Measurements from ENCODE around the gene TTC24. TPM values are rescaled to one million over a fixed set of nuclear protein-coding genes. Genes with fewer than 3 reads are reported as not detected.

The TTC24 gene
- polyA plus RNA-seq, 1 of the 3 experiments (the other 2 are of a cell fraction), result not detected

- Histone ChIP-seq H3K9ac (no peak overlapping the region), H3K9me2 (no peaks in the 10 kb centered on the region), H3K9me3 (no peaks in the 10 kb centered on the region), H3K79me2 (ENCODE audit: insufficient read depth) (no peaks in the 10 kb centered on the region), H3K36me3 (replicated peaks in 1 of 2; ENCODE audit: control insufficient read depth in 1 of 2, insufficient read depth in 2 of 2, low read length in 1 of 2) (peaks cover 7 to 43% of the 10 kb centered on the region in 2 experiments), H3F3A (replicated peaks; ENCODE audit: insufficient read depth) (peaks cover 2% of the 10 kb centered on the region), H3K4me2 (no peak overlapping the region), H3K4me3 (ENCODE audit: low read depth in 2 of 2, low read length in 1 of 2) (no peak overlapping the region), H3K27ac (ENCODE audit: low read depth in 2 of 2, low read length in 1 of 2) (no peak overlapping the region), H3K4me1 (ENCODE audit: control insufficient read depth in 1 of 2, insufficient read depth in 2 of 2, low read depth in 1 of 2, low read length in 1 of 2) (no peaks in the 10 kb centered on the region), H3K27me3 (ENCODE audit: insufficient read depth) (no peaks in the 10 kb centered on the region), H2AFZ (ENCODE audit: low read depth) (no peak overlapping the region), H4K20me1 (ENCODE audit: insufficient read depth) (no peaks in the 10 kb centered on the region)
- POLR2A ChIA-PET, result no interaction called here
- TF ChIP-seq TEAD4 (IDR thresholded peaks at IDR 0.05; ENCODE audit: borderline replicate concordance, insufficient read depth), result no peak
- no peak for TF ChIP-seq POLR2AphosphoS5 (IDR thresholded peaks at IDR 0.05; ENCODE audit: low read depth, low read length)
- TF ChIP-seq YY1 (IDR thresholded peaks at IDR 0.05; ENCODE audit: low read depth), result no peak
- no peak for TF ChIP-seq RXRA (IDR thresholded peaks at IDR 0.05; ENCODE audit: borderline replicate concordance, low read depth)
- TF ChIP-seq FOXM1 (IDR thresholded peaks at IDR 0.05; ENCODE audit: low read depth), result no peak
- no peak for TF ChIP-seq RFX5 (IDR thresholded peaks at IDR 0.05; ENCODE audit: low read length)
- TF ChIP-seq SMC3 (IDR thresholded peaks at IDR 0.05; ENCODE audit: low read depth, low read length), result no peak
- WGBS (ENCODE audit: low lambda C conversion rate), result 90% methylated on average over 4 of the region's 4 CpGs
- CTCF ChIA-PET, result interaction anchor here (0.8 to 1.3 kb wide), 2 partner anchors 18 to 29 kb away, joined by 3 to 4 read pairs; no protein-coding TSS in a partner anchor
- DNase-seq, result no peak
Observed at GRCh38 chr1:156532374-156532773, 47.1 kb upstream of the TTC24 start.

GRCh38 chr1:156533568-156534220 is 45.8 kb upstream of the TTC24 start:
- no peaks in the 10 kb centered on the region for H3K9me3 ChIP-seq
- no peaks in the 10 kb centered on the region for H3K27me3 ChIP-seq (ENCODE audit: insufficient read depth)
- H3K79me2 ChIP-seq (ENCODE audit: insufficient read depth), result no peaks in the 10 kb centered on the region
- H4K20me1 ChIP-seq (ENCODE audit: insufficient read depth), result no peaks in the 10 kb centered on the region
- no peaks in the 10 kb centered on the region for H3F3A ChIP-seq (replicated peaks; ENCODE audit: insufficient read depth)
- no peaks in the 10 kb centered on the region for H3K9me2 ChIP-seq
- H3K4me1 ChIP-seq (ENCODE audit: control insufficient read depth in 1 of 2, insufficient read depth in 2 of 2, low read depth in 1 of 2, low read length in 1 of 2), result no peaks in the 10 kb centered on the region
- TF ChIP-seq USF1 (IDR thresholded peaks at IDR 0.05; ENCODE audit: borderline replicate concordance, low read depth), result no peak
- no peak for TF ChIP-seq NRF1 (IDR thresholded peaks at IDR 0.05; ENCODE audit: low read depth, low read length)
- no peak for TF ChIP-seq GATA2 (CRISPR knock-in tag; IDR thresholded peaks at IDR 0.05)
- TF ChIP-seq REST (IDR thresholded peaks at IDR 0.05; ENCODE audit: low read depth, low read length), result no peak
- TF ChIP-seq ZBTB33 (IDR thresholded peaks at IDR 0.05; ENCODE audit: borderline replicate concordance, low read depth), result no peak
- no peak for TF ChIP-seq RXRA (IDR thresholded peaks at IDR 0.05; ENCODE audit: borderline replicate concordance, low read depth)
- TF ChIP-seq SIN3A (IDR thresholded peaks at IDR 0.05; ENCODE audit: borderline replicate concordance, low read depth, low read length), result no peak
- WGBS (ENCODE audit: low lambda C conversion rate), result 99% methylated on average over 9 of the region's 11 CpGs
- peaks cover 5 to 47% of the 10 kb centered on the region in 2 experiments for H3K36me3 ChIP-seq (replicated peaks in 1 of 2; ENCODE audit: control insufficient read depth in 1 of 2, insufficient read depth in 2 of 2, low read length in 1 of 2)
- H3K27ac ChIP-seq (ENCODE audit: low read depth in 2 of 2, low read length in 1 of 2), result no peak overlapping the region
- no peak for DNase-seq
- no peak overlapping the region for H3K4me3 ChIP-seq (ENCODE audit: low read depth in 2 of 2, low read length in 1 of 2)
- CTCF ChIA-PET, result interaction anchor here (0.6 to 1.8 kb wide), 2 partner anchors 71 to 148 kb away, joined by 3 to 7 read pairs; no protein-coding TSS in a partner anchor
- POLR2A ChIA-PET, result no interaction called here
- no peak overlapping the region for H3K9ac ChIP-seq
- no peak overlapping the region for H3K4me2 ChIP-seq
- no peak overlapping the region for H2AFZ ChIP-seq (ENCODE audit: low read depth)

Data from SK-N-SH (cell line).